Stimulated activated memory B cell treated with anti-CD40 and anti-IgM and Interleukin-4, amounts not matched to agents 10 μg/mL and 1 μg/mL and 100 μg/mL, for 72 hours (primary cell): ENCODE results near the gene STMND1.
"Not testable (repeated sequence)": the region's sequence is repeated elsewhere in the genome, so short reads cannot be mapped to it uniquely, and the experiment has no call there.

ENCODE experiments used
- ATAC-seq: fragments of 150-1000 bp; cut with Tn5 transposase; 2 replicates; pipeline ENCODE4 v1.10.0; 2021
- H3K27ac Mint-ChIP-seq: one replicate; pipeline ENCODE4 v1.8.0; 2022; ENCODE audit warnings: mild to moderate bottlenecking, mixed read lengths
- H3K27me3 Mint-ChIP-seq: one replicate; pipeline ENCODE4 v1.8.0; 2022; ENCODE audit warnings: mixed read lengths
- H3K36me3 Mint-ChIP-seq: one replicate; pipeline ENCODE4 v1.8.0; 2022; ENCODE audit warnings: mixed read lengths
- H3K4me1 Mint-ChIP-seq: one replicate; pipeline ENCODE4 v1.8.0; 2022; ENCODE audit warnings: mixed read lengths
- H3K4me3 Mint-ChIP-seq: one replicate; pipeline ENCODE4 v1.8.0; 2022; ENCODE audit warnings: mild to moderate bottlenecking, moderate library complexity, mixed read lengths
- H3K9me3 Mint-ChIP-seq: one replicate; pipeline ENCODE4 v1.8.0; 2022; ENCODE audit warnings: mixed read lengths

The STMND1 gene

GRCh38 chr6:17101422-17102257, at the start of gene STMND1:
Gene STMND1 (plus strand): TSS chr6:17102050. CDS start chr6:17102258, 208 bp downstream.
- H3K4me1 Mint-ChIP-seq, result peaks cover 7% of the 10 kb centered on the region
- peaks cover 3% of the 10 kb centered on the region for H3K9me3 Mint-ChIP-seq
- peak within 1 kb of the TSS; percentile 21 for H3K4me3 Mint-ChIP-seq
- no peaks in the 10 kb centered on the region for H3K36me3 Mint-ChIP-seq
- no peak within 1 kb of the TSS for H3K27ac Mint-ChIP-seq
- H3K27me3 Mint-ChIP-seq, result peaks cover 52% of the 10 kb centered on the region
- ATAC-seq, result peak; percentile 66

GRCh38 chr6:17054647-17055046, 47.2 kb upstream of the STMND1 start:
- Mint-ChIP-seq H3K27ac (no peak overlapping the region), H3K4me3 (no peak overlapping the region), H3K27me3 (peaks cover 26% of the 10 kb centered on the region), H3K4me1 (no peaks in the 10 kb centered on the region), H3K9me3 (no peaks in the 10 kb centered on the region), H3K36me3 (no peaks in the 10 kb centered on the region)
- no peak for ATAC-seq

- Mint-ChIP-seq H3K4me3 (no peak overlapping the region), H3K27ac (no peak overlapping the region), H3K36me3 (no peaks in the 10 kb centered on the region), H3K4me1 (no peaks in the 10 kb centered on the region), H3K9me3 (no peaks in the 10 kb centered on the region), H3K27me3 (peaks cover 31% of the 10 kb centered on the region)
- ATAC-seq, result no peak
Observed at GRCh38 chr6:17057322-17057721, 44.5 kb upstream of the STMND1 start.

- H3K27ac Mint-ChIP-seq, result no peak overlapping the region
- H3K4me3 Mint-ChIP-seq, result no peak overlapping the region
- no peaks in the 10 kb centered on the region for H3K4me1 Mint-ChIP-seq
- peaks cover 31% of the 10 kb centered on the region for H3K27me3 Mint-ChIP-seq
- no peaks in the 10 kb centered on the region for H3K9me3 Mint-ChIP-seq
- no peaks in the 10 kb centered on the region for H3K36me3 Mint-ChIP-seq
- no peak for ATAC-seq
Observed at GRCh38 chr6:17058550-17058949, 43.3 kb upstream of the STMND1 start.

GRCh38 chr6:17059022-17059421, 42.8 kb upstream of the STMND1 start:
- Mint-ChIP-seq H3K4me3 (no peak overlapping the region), H3K36me3 (no peaks in the 10 kb centered on the region), H3K27me3 (peaks cover 30% of the 10 kb centered on the region), H3K9me3 (no peaks in the 10 kb centered on the region), H3K27ac (no peak overlapping the region), H3K4me1 (no peaks in the 10 kb centered on the region)
- ATAC-seq, result no peak

- ATAC-seq, result no peak
- H3K36me3 Mint-ChIP-seq, result no peaks in the 10 kb centered on the region
- no peak overlapping the region for H3K27ac Mint-ChIP-seq
- peaks cover 22% of the 10 kb centered on the region for H3K27me3 Mint-ChIP-seq
- no peaks in the 10 kb centered on the region for H3K4me1 Mint-ChIP-seq
- H3K9me3 Mint-ChIP-seq, result no peaks in the 10 kb centered on the region
- H3K4me3 Mint-ChIP-seq, result no peak overlapping the region
Observed at GRCh38 chr6:17059850-17060249, 42.0 kb upstream of the STMND1 start.

GRCh38 chr6:17061097-17061496, 40.8 kb upstream of the STMND1 start:
- Mint-ChIP-seq H3K9me3 (no peaks in the 10 kb centered on the region), H3K27ac (no peak overlapping the region), H3K4me1 (no peaks in the 10 kb centered on the region), H3K4me3 (no peak overlapping the region), H3K27me3 (peaks cover 19% of the 10 kb centered on the region), H3K36me3 (no peaks in the 10 kb centered on the region)
- ATAC-seq, result no peak

- no peak overlapping the region for H3K4me3 Mint-ChIP-seq
- no peak for ATAC-seq
Observed at GRCh38 chr6:17062871-17063440, 38.9 kb upstream of the STMND1 start.

GRCh38 chr6:17064975-17065374, 36.9 kb upstream of the STMND1 start:
- Mint-ChIP-seq H3K27me3 (peaks cover 2% of the 10 kb centered on the region), H3K9me3 (peaks cover 10% of the 10 kb centered on the region), H3K4me1 (no peaks in the 10 kb centered on the region), H3K36me3 (no peaks in the 10 kb centered on the region), H3K27ac (no peak overlapping the region), H3K4me3 (no peak overlapping the region)
- ATAC-seq, result no peak

More at GRCh38 chr6:17062871-17063440, 38.9 kb upstream of the STMND1 start:
- Mint-ChIP-seq H3K9me3 (no peaks in the 10 kb centered on the region), H3K36me3 (no peaks in the 10 kb centered on the region), H3K27ac (no peak overlapping the region), H3K27me3 (peaks cover 13% of the 10 kb centered on the region), H3K4me1 (no peaks in the 10 kb centered on the region)

GRCh38 chr6:17066610-17067009, 35.2 kb upstream of the STMND1 start:
- Mint-ChIP-seq H3K27ac (no peak overlapping the region), H3K27me3 (no peaks in the 10 kb centered on the region), H3K4me1 (no peaks in the 10 kb centered on the region), H3K4me3 (no peak overlapping the region), H3K36me3 (no peaks in the 10 kb centered on the region), H3K9me3 (peaks cover 18% of the 10 kb centered on the region)
- no peak for ATAC-seq

GRCh38 chr6:17068972-17069371, 32.9 kb upstream of the STMND1 start:
- H3K27ac Mint-ChIP-seq, H3K27me3 Mint-ChIP-seq, H3K36me3 Mint-ChIP-seq, H3K4me3 Mint-ChIP-seq, ATAC-seq, H3K4me1 Mint-ChIP-seq: not testable (repeated sequence)
- peaks cover 20% of the 10 kb centered on the region for H3K9me3 Mint-ChIP-seq

- not testable (repeated sequence) for H3K4me1 Mint-ChIP-seq, H3K4me3 Mint-ChIP-seq, ATAC-seq, H3K27ac Mint-ChIP-seq, H3K36me3 Mint-ChIP-seq
- H3K9me3 Mint-ChIP-seq, result peaks cover 24% of the 10 kb centered on the region
- peaks cover 13% of the 10 kb centered on the region for H3K27me3 Mint-ChIP-seq
Observed at GRCh38 chr6:17070400-17070799, 31.4 kb upstream of the STMND1 start.

GRCh38 chr6:17073596-17073995, 28.3 kb upstream of the STMND1 start:
- H3K27me3 Mint-ChIP-seq, result peaks cover 13% of the 10 kb centered on the region
- H3K4me1 Mint-ChIP-seq, ATAC-seq, H3K27ac Mint-ChIP-seq, H3K36me3 Mint-ChIP-seq, H3K4me3 Mint-ChIP-seq: not testable (repeated sequence)
- peaks cover 29% of the 10 kb centered on the region for H3K9me3 Mint-ChIP-seq

- no peak for ATAC-seq
- Mint-ChIP-seq H3K9me3 (peaks cover 5% of the 10 kb centered on the region), H3K27ac (no peak overlapping the region), H3K4me3 (no peak overlapping the region), H3K27me3 (peaks cover 17% of the 10 kb centered on the region), H3K36me3 (no peaks in the 10 kb centered on the region), H3K4me1 (no peaks in the 10 kb centered on the region)
Observed at GRCh38 chr6:17081273-17081672, 20.6 kb upstream of the STMND1 start.

- no peaks in the 10 kb centered on the region for H3K36me3 Mint-ChIP-seq
- no peak for ATAC-seq
- H3K27me3 Mint-ChIP-seq, result peaks cover 17% of the 10 kb centered on the region
- H3K4me1 Mint-ChIP-seq, result no peaks in the 10 kb centered on the region
- peaks cover 5% of the 10 kb centered on the region for H3K9me3 Mint-ChIP-seq
- no peak overlapping the region for H3K4me3 Mint-ChIP-seq
- H3K27ac Mint-ChIP-seq, result no peak overlapping the region
Observed at GRCh38 chr6:17081860-17082508, 19.9 kb upstream of the STMND1 start.

GRCh38 chr6:17083397-17083796, 18.5 kb upstream of the STMND1 start:
- H3K27me3 Mint-ChIP-seq, result peaks cover 17% of the 10 kb centered on the region
- no peaks in the 10 kb centered on the region for H3K4me1 Mint-ChIP-seq
- no peaks in the 10 kb centered on the region for H3K9me3 Mint-ChIP-seq

More at GRCh38 chr6:17083397-17083796, 18.5 kb upstream of the STMND1 start:
- Mint-ChIP-seq H3K4me3 (no peak overlapping the region), H3K27ac (no peak overlapping the region), H3K36me3 (no peaks in the 10 kb centered on the region)
- ATAC-seq, result no peak
